SK-N-SH (cell line): ENCODE measurements around the gene EYA2. TPM values are rescaled to one million over a fixed set of nuclear protein-coding genes. Genes with fewer than 3 reads are reported as not detected.

ENCODE experiments used
- CTCF ChIA-PET: fragments of 300-600, 350-600 bp; formaldehyde crosslinking; extraction: SDS; loops from one replicate; lab custom pipeline; 2021; lab: Yijun Ruan, JAX
- POLR2A ChIA-PET: fragments of 350-600 bp; sonication (Branson Sonifier 250); formaldehyde crosslinking; extraction: SDS; loops from one replicate; lab custom pipeline; 2020; ENCODE audit warnings: antibody characterized with exemption, inconsistent platforms; lab: Yijun Ruan, JAX
- DNase-seq: peaks from one replicate; pipeline ENCODE4 v3.0.0; 2012
- H2AFZ ChIP-seq: fragments of 200-600 bp; sonication (generic); 2 replicates; pipeline ENCODE4 v1.8.1; 2016; ENCODE audit warnings: antibody characterized with exemption, mild to moderate bottlenecking, low read depth
- H3F3A ChIP-seq: fragments of 200-600 bp; sonication (generic); replicated peaks from 2 replicates; pipeline ENCODE3; 2016; ENCODE audit warnings: antibody characterized with exemption, mild to moderate bottlenecking; ENCODE audit not compliant: insufficient read depth
- H3K27ac ChIP-seq, 2 experiments: fragments of 200-500 bp in 1 of 2; fragments of 200-600 bp in 1 of 2; sonication (Bioruptor generic) in 1 of 2; sonication (generic), shearing (Covaris generic) in 1 of 2; 2 replicates each; pipeline versions ENCODE4 v1.5.1 to v1.6.1; 2014 to 2016; ENCODE audit warnings: low read depth in 2 of 2, inconsistent platforms in 1 of 2, low read length in 1 of 2, mild to moderate bottlenecking in 1 of 2, mixed read lengths in 1 of 2
- H3K27me3 ChIP-seq: fragments of 200-600 bp; sonication (generic), shearing (Covaris generic); 2 replicates; pipeline ENCODE4 v1.6.1; 2016; ENCODE audit warnings: mixed run types; ENCODE audit not compliant: insufficient read depth
- H3K36me3 ChIP-seq, 2 experiments: fragments of 200-500 bp in 1 of 2; fragments of 200-600 bp in 1 of 2; sonication (Bioruptor generic) in 1 of 2; sonication (generic) in 1 of 2; replicated peaks in 1 of 2; 2 replicates each; pipeline versions ENCODE3 to v1.5.1; 2014 to 2016; ENCODE audit warnings: low read length in 1 of 2, mild to moderate bottlenecking in 1 of 2; ENCODE audit not compliant: insufficient read depth in 2 of 2, control insufficient read depth in 1 of 2
- H3K4me1 ChIP-seq, 2 experiments: fragments of 200-500 bp in 1 of 2; fragments of 200-600 bp in 1 of 2; sonication (Bioruptor generic) in 1 of 2; sonication (generic), shearing (Covaris generic) in 1 of 2; 2 replicates each; pipeline versions ENCODE4 v1.5.1 to v1.6.1; 2014 to 2016; ENCODE audit warnings: low read depth in 1 of 2, low read length in 1 of 2, mixed run types in 1 of 2; ENCODE audit not compliant: insufficient read depth in 2 of 2, control insufficient read depth in 1 of 2
- H3K4me2 ChIP-seq: fragments of 200-600 bp; sonication (generic), shearing (Covaris generic); 2 replicates; pipeline ENCODE4 v1.6.1; 2017; ENCODE audit warnings: mixed run types
- H3K4me3 ChIP-seq, 2 experiments: fragments of 200-500 bp in 1 of 2; fragments of 200-600 bp in 1 of 2; sonication (Bioruptor generic) in 1 of 2; sonication (generic), shearing (Covaris generic) in 1 of 2; 2 replicates each; pipeline versions ENCODE4 v1.5.1 to v1.8.1; 2014 to 2016; ENCODE audit warnings: low read depth in 2 of 2, inconsistent platforms in 1 of 2, low read length in 1 of 2, mild to moderate bottlenecking in 1 of 2, mixed read lengths in 1 of 2, moderate library complexity in 1 of 2
- H3K79me2 ChIP-seq: fragments of 200-600 bp; sonication (generic); 2 replicates; pipeline ENCODE4 v1.8.1; 2017; ENCODE audit warnings: mild to moderate bottlenecking; ENCODE audit not compliant: insufficient read depth
- H3K9ac ChIP-seq: fragments of 200-600 bp; sonication (generic); 2 replicates; pipeline ENCODE4 v1.6.1; 2017; ENCODE audit warnings: mixed run types
- H3K9me2 ChIP-seq: fragments of 200-600 bp; sonication (generic); 2 replicates; pipeline ENCODE4 v1.6.1; 2017; ENCODE audit warnings: mixed run types
- H3K9me3 ChIP-seq: fragments of 200-600 bp; sonication (generic); 2 replicates; pipeline ENCODE4 v1.6.1; 2017; ENCODE audit warnings: mixed run types, mild to moderate bottlenecking, moderate library complexity
- H4K20me1 ChIP-seq: fragments of 200-600 bp; sonication (generic); 2 replicates; pipeline ENCODE4 v1.6.1; 2017; ENCODE audit warnings: mild to moderate bottlenecking, mixed run types; ENCODE audit not compliant: insufficient read depth
- CHD2 ChIP-seq: fragments of 150-350 bp; IDR thresholded peaks from 2 replicates; pipeline ENCODE4 v1.6.1; 2018; ENCODE audit warnings: low read length; ENCODE audit not compliant: partially characterized antibody
- GABPA ChIP-seq: IDR thresholded peaks from 2 replicates; pipeline ENCODE4 v1.4.0; 2012; ENCODE audit warnings: low read depth, mild to moderate bottlenecking
- JUND ChIP-seq: IDR thresholded peaks from 2 replicates; pipeline ENCODE4 v1.4.0; 2012
- MEF2A ChIP-seq: IDR thresholded peaks from 2 replicates; pipeline ENCODE4 v1.4.0; 2012; ENCODE audit warnings: low read depth, borderline replicate concordance
- MXI1 ChIP-seq: IDR thresholded peaks from 2 replicates; pipeline ENCODE4 v1.6.1; 2012; ENCODE audit warnings: mild to moderate bottlenecking, low read depth, low read length, improper control_type of control experiment
- NFIC ChIP-seq: IDR thresholded peaks from 2 replicates; pipeline ENCODE4 v1.4.0; 2012; ENCODE audit warnings: borderline replicate concordance
- NRF1 ChIP-seq: IDR thresholded peaks from 2 replicates; pipeline ENCODE4 v1.6.1; 2012; ENCODE audit warnings: low read depth, mild to moderate bottlenecking, low read length
- RAD21 ChIP-seq: IDR thresholded peaks from 2 replicates; pipeline ENCODE4 v1.6.1; 2012; ENCODE audit warnings: mild to moderate bottlenecking, low read length
- RXRA ChIP-seq: IDR thresholded peaks from 2 replicates; pipeline ENCODE4 v1.4.0; 2012; ENCODE audit warnings: low read depth, mild to moderate bottlenecking, borderline replicate concordance
- TAF1 ChIP-seq: IDR thresholded peaks from 2 replicates; pipeline ENCODE4 v1.6.1; 2012; ENCODE audit warnings: low read depth, mild to moderate bottlenecking, low read length, moderate library complexity, borderline replicate concordance
- TEAD4 ChIP-seq: IDR thresholded peaks from 2 replicates; pipeline ENCODE4 v1.4.0; 2012; ENCODE audit warnings: mild to moderate bottlenecking, borderline replicate concordance; ENCODE audit not compliant: insufficient read depth
- USF1 ChIP-seq: IDR thresholded peaks from 2 replicates; pipeline ENCODE4 v1.4.0; 2012; ENCODE audit warnings: low read depth, borderline replicate concordance
- USF2 ChIP-seq: fragments of 150-350 bp; IDR thresholded peaks from 2 replicates; pipeline ENCODE4 v1.6.1; 2017; ENCODE audit warnings: antibody characterized with exemption, low read length, low read depth, borderline replicate concordance
- YY1 ChIP-seq: IDR thresholded peaks from 2 replicates; pipeline ENCODE4 v1.4.0; 2012; ENCODE audit warnings: low read depth, mild to moderate bottlenecking
- WGBS: methylation state at CpG from one replicate; pipeline ENCODE4 v1.1.6; 2017; ENCODE audit warnings: low lambda C conversion rate; 5-methylcytosine and 5-hydroxymethylcytosine counted together
- polyA plus RNA-seq, 3 experiments: library from polyadenylated mRNA; depleted of rRNA; stranded (reverse); fragments of >200 nt; gene quantifications; 2 replicates each; pipeline ENCODE4 v1.2.3, GENCODE V29; 2012
- TF ChIP-seq, protein P1 (sequence below): IDR thresholded peaks from 2 replicates; pipeline ENCODE4 v1.6.1; 2012; ENCODE audit warnings: mild to moderate bottlenecking, low read depth, low read length, moderate library complexity

Gene EYA2
- polyA plus RNA-seq, 1 of the 3 experiments (the other 2 are of a cell fraction) = 0.05 TPM

DNA sequence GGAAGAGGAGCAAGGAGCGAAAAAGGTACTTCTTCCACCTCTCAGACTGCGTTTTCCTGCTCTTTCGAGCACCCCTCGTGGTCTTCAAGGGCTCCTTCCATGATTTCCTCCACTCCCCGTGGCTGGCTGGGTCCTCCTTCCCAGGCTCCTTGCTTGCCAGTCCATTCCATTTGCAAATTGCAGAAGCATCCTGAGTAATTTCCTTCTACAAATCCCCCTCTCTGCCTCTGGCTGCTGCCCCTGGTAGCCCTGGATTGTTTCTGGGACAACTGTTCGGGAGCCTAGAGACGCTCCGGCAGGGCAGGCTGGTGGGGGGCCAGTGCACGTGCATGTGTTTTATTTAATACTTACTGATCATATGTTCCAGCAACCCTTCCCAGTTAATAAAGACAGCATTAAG, 288.7 kb downstream of the EYA2 start:
- H3K4me2 ChIP-seq = no peak overlapping the region
- WGBS = 73% methylated on average over 9 of the region's 9 CpGs
- no peaks in the 10 kb centered on the region for H3K79me2 ChIP-seq
- H3K4me3 ChIP-seq = no peak overlapping the region
- TF ChIP-seq MXI1 (no peak), USF2 (no peak), GABPA (no peak), YY1 (no peak), TEAD4 (no peak), MEF2A (no peak), TAF1 (no peak), RXRA (no peak), NFIC (no peak), NRF1 (no peak), JUND (no peak), CHD2 (no peak), USF1 (no peak), RAD21 (no peak)
- TF ChIP-seq, protein P1, sequence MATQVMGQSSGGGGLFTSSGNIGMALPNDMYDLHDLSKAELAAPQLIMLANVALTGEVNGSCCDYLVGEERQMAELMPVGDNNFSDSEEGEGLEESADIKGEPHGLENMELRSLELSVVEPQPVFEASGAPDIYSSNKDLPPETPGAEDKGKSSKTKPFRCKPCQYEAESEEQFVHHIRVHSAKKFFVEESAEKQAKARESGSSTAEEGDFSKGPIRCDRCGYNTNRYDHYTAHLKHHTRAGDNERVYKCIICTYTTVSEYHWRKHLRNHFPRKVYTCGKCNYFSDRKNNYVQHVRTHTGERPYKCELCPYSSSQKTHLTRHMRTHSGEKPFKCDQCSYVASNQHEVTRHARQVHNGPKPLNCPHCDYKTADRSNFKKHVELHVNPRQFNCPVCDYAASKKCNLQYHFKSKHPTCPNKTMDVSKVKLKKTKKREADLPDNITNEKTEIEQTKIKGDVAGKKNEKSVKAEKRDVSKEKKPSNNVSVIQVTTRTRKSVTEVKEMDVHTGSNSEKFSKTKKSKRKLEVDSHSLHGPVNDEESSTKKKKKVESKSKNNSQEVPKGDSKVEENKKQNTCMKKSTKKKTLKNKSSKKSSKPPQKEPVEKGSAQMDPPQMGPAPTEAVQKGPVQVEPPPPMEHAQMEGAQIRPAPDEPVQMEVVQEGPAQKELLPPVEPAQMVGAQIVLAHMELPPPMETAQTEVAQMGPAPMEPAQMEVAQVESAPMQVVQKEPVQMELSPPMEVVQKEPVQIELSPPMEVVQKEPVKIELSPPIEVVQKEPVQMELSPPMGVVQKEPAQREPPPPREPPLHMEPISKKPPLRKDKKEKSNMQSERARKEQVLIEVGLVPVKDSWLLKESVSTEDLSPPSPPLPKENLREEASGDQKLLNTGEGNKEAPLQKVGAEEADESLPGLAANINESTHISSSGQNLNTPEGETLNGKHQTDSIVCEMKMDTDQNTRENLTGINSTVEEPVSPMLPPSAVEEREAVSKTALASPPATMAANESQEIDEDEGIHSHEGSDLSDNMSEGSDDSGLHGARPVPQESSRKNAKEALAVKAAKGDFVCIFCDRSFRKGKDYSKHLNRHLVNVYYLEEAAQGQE = no peak
- peaks cover 0 to 5% of the 10 kb centered on the region in 2 experiments; a peak in 1 of 4 replicates for H3K4me1 ChIP-seq
- ChIA-PET CTCF (interaction anchor here (0.6 to 4.3 kb wide), 5 partner anchors 10 to 445 kb away, joined by 3 to 29 read pairs (median 4); no protein-coding TSS in a partner anchor), POLR2A (no interaction called here)
- DNase-seq = no peak
- no peaks in the 10 kb centered on the region for H4K20me1 ChIP-seq
- no peak overlapping the region for H3K27ac ChIP-seq
- no peaks in the 10 kb centered on the region for H3K9me3 ChIP-seq
- H3K36me3 ChIP-seq = no peaks in the 10 kb centered on the region
- H3K27me3 ChIP-seq = no peaks in the 10 kb centered on the region
- H3K9ac ChIP-seq = no peak overlapping the region
- H3K9me2 ChIP-seq = no peaks in the 10 kb centered on the region
- no peaks in the 10 kb centered on the region for H3F3A ChIP-seq
- H2AFZ ChIP-seq = no peak overlapping the region
